Calu3 (cell line): Measurements from ENCODE around the gene MRPL34. TPM values are rescaled to one million over a fixed set of nuclear protein-coding genes. Genes with fewer than 3 reads are reported as not detected.
A peak's percentile ranks its signal among the peaks of the same experiment; 100 is the strongest.

Source experiments
- BruUV-seq: library from RNA; stranded (reverse); fragments of 400-500 nt; replicated peaks from 2 replicates; lab custom pipeline; 2021; lab: Mats Ljungman, UMichigan
- CTCF ChIA-PET: fragments of 300-600 bp; sonication (Branson Sonifier 250); formaldehyde crosslinking; loops from one replicate; lab custom pipeline; 2022; ENCODE audit warnings: antibody characterized with exemption; lab: Charles Lee
- DNase-seq: peaks from one replicate; pipeline ENCODE4 v3.0.0; 2022
- H3K27ac Mint-ChIP-seq: one replicate; pipeline ENCODE4 v1.8.0; 2022; ENCODE audit warnings: mixed read lengths; ENCODE audit not compliant: unreplicated experiment
- H3K27me3 Mint-ChIP-seq: one replicate; pipeline ENCODE4 v1.8.0; 2022; ENCODE audit warnings: mixed read lengths; ENCODE audit not compliant: unreplicated experiment
- H3K36me3 Mint-ChIP-seq: one replicate; pipeline ENCODE4 v1.8.0; 2022; ENCODE audit warnings: mild to moderate bottlenecking, moderate library complexity, mixed read lengths; ENCODE audit not compliant: insufficient read depth, unreplicated experiment
- H3K4me1 Mint-ChIP-seq: one replicate; pipeline ENCODE4 v1.8.0; 2022; ENCODE audit warnings: mild to moderate bottlenecking, low read depth, mixed read lengths; ENCODE audit not compliant: unreplicated experiment
- H3K4me3 Mint-ChIP-seq: one replicate; pipeline ENCODE4 v1.8.0; 2022; ENCODE audit warnings: mild to moderate bottlenecking, low read depth, moderate library complexity, mixed read lengths; ENCODE audit not compliant: unreplicated experiment
- H3K9me3 Mint-ChIP-seq: one replicate; pipeline ENCODE4 v1.8.0; 2022; ENCODE audit warnings: low read depth, mixed read lengths; ENCODE audit not compliant: unreplicated experiment
- intact Hi-C: fragments of 100-400 bp; cut with micrococcal nuclease; formaldehyde crosslinking; loops from one replicate; pipeline ENCODE4 v1.10.0; 2022; ENCODE audit not compliant: unreplicated experiment
- total RNA-seq: library from RNA; stranded (reverse); gene quantifications from 2 replicates; pipeline ENCODE4 v1.2.3, GENCODE V29; 2022
- TF ChIP-seq, protein P1 (sequence below): fragments of 200-600 bp; IDR thresholded peaks from one replicate; pipeline ENCODE4 v1.8.0; 2022; ENCODE audit warnings: antibody characterized with exemption; ENCODE audit not compliant: unreplicated experiment

MRPL34 gene
- total RNA-seq, 1 experiment from 2014 or later: 38.4 TPM

- CTCF ChIA-PET: interaction anchor here (0.5 to 2.4 kb wide), 4 partner anchors 16 to 186 kb away, joined by 3 to 9 read pairs (median 6); no protein-coding TSS in a partner anchor
- intact Hi-C loops: no loop called here
- H3K27me3 Mint-ChIP-seq: no peaks in the 10 kb centered on the region
- no peaks in the 10 kb centered on the region for H3K4me1 Mint-ChIP-seq
- TF ChIP-seq, protein P1, sequence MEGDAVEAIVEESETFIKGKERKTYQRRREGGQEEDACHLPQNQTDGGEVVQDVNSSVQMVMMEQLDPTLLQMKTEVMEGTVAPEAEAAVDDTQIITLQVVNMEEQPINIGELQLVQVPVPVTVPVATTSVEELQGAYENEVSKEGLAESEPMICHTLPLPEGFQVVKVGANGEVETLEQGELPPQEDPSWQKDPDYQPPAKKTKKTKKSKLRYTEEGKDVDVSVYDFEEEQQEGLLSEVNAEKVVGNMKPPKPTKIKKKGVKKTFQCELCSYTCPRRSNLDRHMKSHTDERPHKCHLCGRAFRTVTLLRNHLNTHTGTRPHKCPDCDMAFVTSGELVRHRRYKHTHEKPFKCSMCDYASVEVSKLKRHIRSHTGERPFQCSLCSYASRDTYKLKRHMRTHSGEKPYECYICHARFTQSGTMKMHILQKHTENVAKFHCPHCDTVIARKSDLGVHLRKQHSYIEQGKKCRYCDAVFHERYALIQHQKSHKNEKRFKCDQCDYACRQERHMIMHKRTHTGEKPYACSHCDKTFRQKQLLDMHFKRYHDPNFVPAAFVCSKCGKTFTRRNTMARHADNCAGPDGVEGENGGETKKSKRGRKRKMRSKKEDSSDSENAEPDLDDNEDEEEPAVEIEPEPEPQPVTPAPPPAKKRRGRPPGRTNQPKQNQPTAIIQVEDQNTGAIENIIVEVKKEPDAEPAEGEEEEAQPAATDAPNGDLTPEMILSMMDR: no peak
- H3K4me3 Mint-ChIP-seq: peak overlapping the region; percentile 72
- peak; percentile 81 for DNase-seq
- H3K36me3 Mint-ChIP-seq: peaks cover 45% of the 10 kb centered on the region
- no peaks in the 10 kb centered on the region for H3K9me3 Mint-ChIP-seq
- no TSS peak for BruUV-seq
- H3K27ac Mint-ChIP-seq: peak overlapping the region; percentile 48
Observed at GRCh38 chr19:17333611-17334413, 28.1 kb downstream of the MRPL34 start.

GRCh38 chr19:17334414-17335409 lies 29.0 kb downstream of the MRPL34 start, which contains the start of gene ANO8:
Gene ANO8, minus strand, starts transcription at chr19:17334855. Its CDS starts 185 bp downstream, at chr19:17334670.
- BruUV-seq: no TSS peak
- no peaks in the 10 kb centered on the region for H3K9me3 Mint-ChIP-seq
- H3K4me3 Mint-ChIP-seq: peak within 1 kb of the TSS; percentile 72
- peak within 1 kb of the TSS; percentile 48 for H3K27ac Mint-ChIP-seq
- intact Hi-C loops: no loop called here
- peak; percentile 94 for DNase-seq
- CTCF ChIA-PET: interaction anchor here (0.5 to 2.4 kb wide), 4 partner anchors 17 to 187 kb away, joined by 3 to 9 read pairs (median 6); no protein-coding TSS in a partner anchor
- peaks cover 45% of the 10 kb centered on the region for H3K36me3 Mint-ChIP-seq
- TF ChIP-seq, protein P1: no peak
- H3K27me3 Mint-ChIP-seq: no peaks in the 10 kb centered on the region
- no peaks in the 10 kb centered on the region for H3K4me1 Mint-ChIP-seq

- Mint-ChIP-seq H3K36me3 (peaks cover 47% of the 10 kb centered on the region), H3K4me3 (no peak overlapping the region), H3K9me3 (no peaks in the 10 kb centered on the region), H3K4me1 (no peaks in the 10 kb centered on the region), H3K27ac (no peak overlapping the region), H3K27me3 (no peaks in the 10 kb centered on the region)
- intact Hi-C loops: no loop called here
- TF ChIP-seq, protein P1: no peak
- no peak for DNase-seq
- CTCF ChIA-PET: no interaction called here
- no TSS peak for BruUV-seq
Observed at GRCh38 chr19:17335575-17335974, 29.9 kb downstream of the MRPL34 start.
